GM19240 (cell line): ENCODE data around the gene NLGN2.

Experiments used
- DNase-seq: peaks from one replicate; pipeline ENCODE4 v3.0.0; 2011; ENCODE audit warnings: low spot score; ENCODE audit not compliant: insufficient read length

The NLGN2 gene

GRCh38 chr17:7392696-7393612 lies 14.7 kb upstream of the NLGN2 start:
- DNase-seq, result no peak

GRCh38 chr17:7393613-7394451 lies 13.8 kb upstream of the NLGN2 start:
- peak; percentile 62 for DNase-seq

DNA sequence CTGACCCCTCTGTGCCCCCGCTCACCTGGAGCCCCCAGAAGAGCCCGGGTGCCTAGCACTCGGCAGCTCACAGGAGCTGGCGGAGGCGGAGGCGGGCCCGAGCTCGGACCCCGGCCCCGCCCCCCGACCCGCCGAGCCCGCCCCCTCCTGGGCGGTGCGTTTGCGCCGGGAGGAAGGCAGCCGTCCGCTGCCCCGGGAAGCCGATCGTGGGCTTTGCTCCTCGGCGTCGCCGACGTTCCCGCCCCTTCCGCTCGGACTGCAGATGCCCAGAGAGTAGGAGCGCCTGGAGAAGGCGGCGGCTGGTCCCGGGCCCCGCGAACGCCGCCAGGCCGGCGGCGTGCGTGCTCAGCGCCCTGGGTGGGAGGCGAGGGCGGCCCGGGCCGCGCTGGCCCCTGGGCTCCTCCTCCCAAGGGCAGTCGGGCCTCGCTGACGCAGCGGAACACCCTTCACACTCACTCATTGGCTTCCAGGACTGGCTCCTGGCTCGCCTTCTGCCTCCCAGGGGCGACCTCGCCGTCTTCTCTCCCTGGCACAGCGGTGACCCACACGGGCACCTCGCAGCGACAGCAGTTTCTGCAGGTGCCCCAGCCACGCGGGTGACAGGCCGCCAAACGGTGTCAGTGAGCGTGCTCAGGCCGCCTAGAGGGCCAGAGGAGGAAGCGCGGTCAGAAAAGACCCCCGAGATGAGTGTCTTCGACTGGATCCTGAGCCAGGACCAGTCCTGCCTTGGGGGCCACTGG lies 13.0 kb upstream of the NLGN2 start, which contains the start of gene PLSCR3:
Gene PLSCR3 (minus strand): TSS at position 74 of the 740 bp plus-strand sequence. CDS start 415 bp downstream, outside the sequence.
- DNase-seq, result peak; percentile 94

DNA sequence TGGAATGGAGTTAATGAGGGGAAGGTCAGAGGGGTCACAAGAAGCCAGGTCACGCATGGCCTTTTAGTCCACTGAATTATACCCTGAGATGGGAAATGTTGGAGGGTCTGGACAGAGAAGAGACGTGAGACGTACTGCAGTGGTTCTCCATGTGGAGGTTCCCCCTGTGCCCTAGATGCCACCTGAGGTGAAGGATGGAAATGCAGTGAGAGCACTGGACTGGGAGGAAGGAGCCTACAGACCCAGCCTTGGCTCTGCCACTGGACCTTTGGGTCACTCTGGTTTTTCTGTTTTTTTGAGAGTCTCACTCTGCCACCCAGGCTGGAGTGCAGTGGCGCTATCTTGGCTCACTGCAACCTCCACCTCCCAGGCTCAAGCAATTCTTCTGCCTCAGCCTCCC lies 11.5 kb upstream of the NLGN2 start:
- DNase-seq, result no peak

- no peak for DNase-seq
Observed at GRCh38 chr17:7398612-7399011, 9.0 kb upstream of the NLGN2 start.

GRCh38 chr17:7403043-7403726 lies 4.5 kb upstream of the NLGN2 start:
- DNase-seq, result no peak

GRCh38 chr17:7403727-7403976 lies 4.0 kb upstream of the NLGN2 start:
- DNase-seq, result no peak

DNA sequence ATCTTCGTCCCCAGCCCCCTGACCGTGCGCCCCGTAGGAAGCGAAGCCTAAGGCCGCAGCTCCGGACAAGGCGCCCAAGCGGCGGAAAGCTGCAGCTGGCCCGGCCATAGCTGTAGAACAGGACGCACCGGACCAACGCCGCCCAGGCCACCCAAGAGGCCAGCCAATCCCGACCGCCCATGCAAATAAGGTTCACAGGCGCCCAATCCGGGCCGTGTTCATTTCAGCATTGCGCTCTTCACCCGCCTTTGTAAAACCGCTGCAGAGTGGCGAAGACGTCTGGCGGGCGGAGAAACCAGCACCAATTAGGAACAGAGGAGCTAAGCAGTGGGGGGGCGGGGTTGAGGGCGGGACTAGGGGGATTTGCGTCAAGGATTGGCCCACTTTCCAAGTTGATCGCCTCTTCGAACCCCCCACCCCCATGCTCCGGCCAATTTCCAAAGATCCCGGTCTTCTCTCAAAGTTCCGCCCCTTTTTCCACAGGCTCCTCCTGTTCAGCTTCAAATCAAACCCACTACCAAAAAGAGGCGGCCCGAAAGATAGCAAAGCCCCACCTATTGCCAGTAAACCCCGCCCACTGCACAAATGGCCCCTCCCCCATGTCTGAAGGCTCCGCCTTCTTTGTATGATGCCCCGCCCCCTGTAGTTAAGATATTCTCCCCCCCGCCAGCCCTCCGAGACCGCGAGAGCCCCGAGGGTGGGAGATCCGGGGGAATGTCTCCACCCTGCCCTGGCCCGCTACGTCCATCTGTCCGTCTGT lies 3.5 kb upstream of the NLGN2 start, which contains the start of gene TMEM256:
Gene TMEM256 (minus strand): TSS at position 121 of the 760 bp plus-strand sequence. CDS start 13 bp downstream, at position 108.
- DNase-seq, result peak; percentile 98

DNA sequence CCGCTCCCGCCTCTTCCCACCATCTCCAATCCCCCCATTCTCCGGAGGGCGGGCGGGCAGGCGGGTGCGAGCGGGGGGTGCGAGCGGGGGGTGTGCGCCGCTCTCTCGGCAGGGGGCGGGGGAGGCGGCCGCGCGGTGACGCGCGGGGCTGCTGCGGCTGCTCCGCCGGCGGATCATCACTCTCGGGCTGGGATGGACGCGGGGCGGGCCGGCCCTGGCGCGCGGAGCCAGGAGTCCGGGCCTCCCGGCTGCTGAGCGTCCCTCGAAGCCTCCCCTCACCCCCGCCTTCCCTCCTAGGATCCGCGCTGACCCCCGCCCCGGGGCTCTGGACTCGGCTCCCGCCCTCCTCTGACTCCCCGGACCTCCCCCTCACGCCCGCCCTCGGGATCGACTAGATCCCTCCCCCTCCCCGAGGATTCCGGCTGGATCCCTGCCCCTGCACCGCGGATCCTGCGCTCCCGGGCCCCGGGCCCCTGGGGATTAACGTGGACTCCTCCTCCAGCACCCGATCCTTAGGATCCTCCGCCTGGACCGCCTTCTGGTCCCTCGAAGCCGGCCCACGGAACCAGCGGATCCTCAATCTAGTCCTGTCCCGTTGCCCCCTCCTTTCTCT lies 2.8 kb upstream of the NLGN2 start:
- DNase-seq, result peak; percentile 57

DNA sequence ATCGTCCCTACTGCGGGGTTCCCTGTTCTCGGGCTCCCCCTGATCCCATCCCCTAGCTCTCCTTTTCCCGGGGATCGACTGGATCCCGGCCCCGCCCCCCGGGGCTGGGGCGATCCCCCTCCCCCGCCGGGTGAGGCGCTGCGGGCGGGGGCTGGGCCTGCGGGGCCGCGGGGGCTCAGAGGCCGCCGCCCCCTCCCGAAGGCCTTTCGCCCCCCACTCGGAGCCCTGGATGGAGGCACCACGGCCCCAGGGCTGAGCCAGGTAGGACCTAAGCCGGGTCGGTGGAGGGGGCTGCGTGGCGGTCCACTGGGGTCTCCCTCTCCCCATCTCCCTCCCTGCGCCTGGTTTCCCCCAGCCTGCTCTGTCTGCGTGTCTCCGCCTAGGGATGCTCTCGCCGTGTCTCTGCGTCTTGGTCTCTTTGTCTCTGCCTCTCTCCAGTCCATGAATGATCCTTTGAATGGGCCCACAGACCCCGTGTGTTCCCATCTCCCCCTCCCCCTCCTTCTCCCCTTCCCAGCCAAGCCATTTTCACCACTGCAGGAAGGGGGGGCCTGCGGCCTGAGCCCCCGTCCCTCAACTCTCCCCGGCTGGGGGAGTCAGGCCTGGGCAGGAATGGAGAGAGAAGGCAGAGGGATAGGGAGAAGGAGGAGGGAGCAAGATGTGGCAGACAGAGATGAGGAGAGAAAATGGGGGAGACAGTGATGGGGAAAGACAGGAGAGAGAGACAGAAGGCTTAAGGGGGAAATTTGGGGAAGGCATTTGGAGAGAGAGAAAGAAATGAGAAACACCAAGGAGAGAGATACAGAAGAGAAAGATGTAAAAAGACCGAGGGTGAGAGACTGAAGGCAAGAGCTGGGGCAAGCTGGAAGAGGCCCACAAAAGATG lies 2.1 kb upstream of the NLGN2 start:
- DNase-seq, result no peak

- DNase-seq, result no peak
Observed at GRCh38 chr17:7406235-7406825, 1.3 kb upstream of the NLGN2 start.

- no peak for DNase-seq
Observed at GRCh38 chr17:7407082-7407481, 563 bp upstream of the NLGN2 start.

- no peak for DNase-seq
Observed at GRCh38 chr17:7408252-7408727, 645 bp downstream of the NLGN2 start.

GRCh38 chr17:7408863-7409262 lies 1.2 kb downstream of the NLGN2 start:
- DNase-seq, result no peak

DNA sequence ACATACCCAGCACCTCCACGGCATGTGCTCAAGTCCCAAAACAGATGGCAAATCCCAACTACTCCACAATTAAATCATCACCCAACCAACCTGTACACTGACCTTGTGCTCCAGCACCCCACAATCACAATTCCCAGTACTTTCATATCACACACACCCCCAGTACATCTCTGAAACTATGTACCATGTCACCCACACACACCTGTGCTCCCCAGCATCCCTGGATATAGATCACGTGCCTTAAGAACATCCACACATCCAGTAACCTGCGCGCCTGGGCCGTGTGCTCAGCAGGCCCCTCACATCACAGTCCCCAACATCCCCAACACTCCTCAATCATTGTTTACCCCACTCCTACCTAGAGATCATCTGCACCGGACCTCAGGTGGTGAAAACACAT lies 2.1 kb downstream of the NLGN2 start:
- DNase-seq, result no peak

GRCh38 chr17:7410634-7411426 lies 3.2 kb downstream of the NLGN2 start:
- no peak for DNase-seq

DNA sequence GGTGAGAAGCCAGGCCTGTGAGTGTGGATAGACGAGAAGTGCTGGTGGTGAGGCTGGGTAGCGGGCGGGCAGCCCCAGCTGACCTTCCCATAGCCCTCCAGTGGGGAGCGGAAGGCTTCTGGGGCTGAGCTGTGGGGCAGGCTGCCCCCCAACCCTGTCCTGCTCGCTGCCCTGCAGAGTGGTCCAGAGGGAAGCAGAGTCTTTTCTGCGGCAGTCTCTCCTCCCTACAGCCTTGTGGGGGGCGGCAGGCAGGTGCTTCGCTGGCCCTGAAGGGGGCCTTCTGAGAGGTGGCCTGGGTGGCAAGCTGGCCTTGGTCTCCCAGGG lies 3.7 kb downstream of the NLGN2 start:
- no peak for DNase-seq
